Measurements from ENCODE around the gene NLGN1. TPM values are rescaled to one million over a fixed set of nuclear protein-coding genes. Genes with fewer than 3 reads are reported as not detected.

Gene NLGN1
- total and polyA plus RNA-seq, 2 of the 8 experiments (the other 6 are each of a cell fraction or from before 2014, with no cell fraction given) = 7.8 to 14.8 TPM

- H3K23ac ChIP-seq (ENCODE audit: insufficient read length) = no peak overlapping the region
- H2AFZ ChIP-seq (ENCODE audit: low read length) = no peak overlapping the region
- no peaks in the 10 kb centered on the region for H3K36me3 ChIP-seq (ENCODE audit: control insufficient read depth in 2 of 4, insufficient read depth in 4 of 4, low read length in 3 of 4)
- no peak overlapping the region for H2BK15ac ChIP-seq (ENCODE audit: low read length)
- H3K4ac ChIP-seq (replicated peaks; ENCODE audit: insufficient read length, low read depth, low read length) = no peak overlapping the region
- H4K91ac ChIP-seq (replicated peaks; ENCODE audit: insufficient read length, low read length) = peak overlapping the region; percentile 52
- H3K4me1 ChIP-seq (replicated peaks in 1 of 4; ENCODE audit: control insufficient read depth in 3 of 4, insufficient read depth in 4 of 4, low read length in 3 of 4) = no peaks in the 10 kb centered on the region
- H3K14ac ChIP-seq (ENCODE audit: insufficient read length) = no peak overlapping the region
- H3K27ac ChIP-seq (ENCODE audit: low read depth, low read length) = no peak overlapping the region
- 79% methylated on average over 4 of the region's 4 CpGs; no CpG with 5 or more reads in 1 of the 2 experiments for WGBS, 2 experiments (ENCODE audit: extremely low coverage in 1 of 2, insufficient coverage in 1 of 2, insufficient read length in 1 of 2, insufficient replicate concordance in 2 of 2, low coverage in 1 of 2, low lambda C conversion rate in 2 of 2, missing lambda C conversion rate in 1 of 2)
- no peaks in the 10 kb centered on the region for H4K20me1 ChIP-seq (replicated peaks in 1 of 2; ENCODE audit: control insufficient read depth in 1 of 2, insufficient read depth in 2 of 2, low read length in 2 of 2)
- H3K4me2 ChIP-seq (ENCODE audit: insufficient read depth in 1 of 2, low read depth in 2 of 2, low read length in 2 of 2) = no peak overlapping the region
- DNase-seq (ENCODE audit: low read depth in 1 of 2, low spot score in 2 of 2) (no peak), FAIRE-seq (no peak)
- H2BK12ac ChIP-seq (ENCODE audit: low read depth, low read length) = peak overlapping the region; percentile 41; the same call in 1 of the 2 replicates
- no peak overlapping the region for H3K4me3 ChIP-seq (ENCODE audit: extremely low read depth in 1 of 4, insufficient read depth in 2 of 4, low read depth in 3 of 4, low read length in 4 of 4)
- H3K9me3 ChIP-seq (ENCODE audit: insufficient read depth in 2 of 2, low read depth in 1 of 2, low read length in 1 of 2) = no peaks in the 10 kb centered on the region
- no peak overlapping the region for H3K9ac ChIP-seq (replicated peaks in 1 of 4; ENCODE audit: extremely low read depth in 1 of 4, low read depth in 3 of 4, low read length in 3 of 4)
- peaks cover 0 to 1% (median 0%) of the 10 kb centered on the region in 4 experiments; a peak in 2 of 7 replicates for H3K27me3 ChIP-seq (replicated peaks in 1 of 4; ENCODE audit: control insufficient read depth in 3 of 4, extremely low read depth in 1 of 4, insufficient read depth in 3 of 4, low read length in 3 of 4)
- no peak overlapping the region for H4K5ac ChIP-seq (ENCODE audit: insufficient read length, low read depth, low read length)
- H3K23me2 ChIP-seq (ENCODE audit: low read depth, low read length) = no peaks in the 10 kb centered on the region
- no peaks in the 10 kb centered on the region for H3K79me1 ChIP-seq (ENCODE audit: low read depth, low read length)
- POLR2A ChIA-PET (ENCODE audit: partially characterized antibody) = interaction anchor here (1.5 kb wide), 1 partner anchor 11 kb away, joined by 5 read pairs; no protein-coding TSS in a partner anchor
- no peak overlapping the region for H2AK5ac ChIP-seq (ENCODE audit: low read depth, low read length)
- no peaks in the 10 kb centered on the region for H3K79me2 ChIP-seq (ENCODE audit: control insufficient read depth in 1 of 2, insufficient read depth in 2 of 2, low read length in 2 of 2)
- H4K8ac ChIP-seq (ENCODE audit: extremely low read depth, insufficient read depth, low read length) = no peak overlapping the region
- no peak overlapping the region for H2BK120ac ChIP-seq (replicated peaks; ENCODE audit: low read depth, low read length)
- no peak overlapping the region; the same call in 1 of the 2 replicates for H2BK5ac ChIP-seq (ENCODE audit: low read depth, low read length)
- CTCF ChIA-PET (ENCODE audit: partially characterized antibody) = interaction anchor here (0.6 to 1.7 kb wide), 3 partner anchors 21 to 189 kb away, joined by 3 read pairs; no protein-coding TSS in a partner anchor
- H3K18ac ChIP-seq (ENCODE audit: extremely low read depth, low read length) = no peak overlapping the region
- H2BK20ac ChIP-seq (ENCODE audit: low read length) = peak overlapping the region; percentile 84
- no peak overlapping the region for H3K56ac ChIP-seq (replicated peaks; ENCODE audit: insufficient read length, low read depth, low read length)
- TF ChIP-seq POLR2A (IDR thresholded peaks at IDR 0.05; ENCODE audit: control extremely low read depth in 1 of 2, low read depth in 2 of 2, low read length in 2 of 2) (no peak), TEAD4 (IDR thresholded peaks at IDR 0.05; ENCODE audit: low read depth, low read length) (no peak), SUZ12 (IDR thresholded peaks at IDR 0.05; ENCODE audit: low read length) (no peak), CBX8 (IDR thresholded peaks at IDR 0.05; ENCODE audit: borderline replicate concordance, low read depth, low read length) (no peak), KDM1A (IDR thresholded peaks at IDR 0.05; ENCODE audit: borderline replicate concordance, low read length) (no peak), EP300 (IDR thresholded peaks at IDR 0.05; ENCODE audit: borderline replicate concordance in 1 of 2, low read depth in 2 of 2, low read length in 2 of 2) (no peak), CBX5 (IDR thresholded peaks at IDR 0.05; ENCODE audit: low read depth, low read length) (no peak), NANOG (IDR thresholded peaks at IDR 0.05; ENCODE audit: insufficient read depth, low read depth, low read length, poor library complexity, severe bottlenecking) (no peak), SIRT6 (IDR thresholded peaks at IDR 0.05; ENCODE audit: low read length) (no peak), POLR2AphosphoS5 (IDR thresholded peaks at IDR 0.05; ENCODE audit: low read depth, low read length) (no peak), SP4 (IDR thresholded peaks at IDR 0.05; ENCODE audit: low read length) (no peak), SAP30 (IDR thresholded peaks at IDR 0.05; ENCODE audit: insufficient read depth, insufficient replicate concordance, low read length) (no peak), POU5F1 (IDR thresholded peaks at IDR 0.05; ENCODE audit: low read depth, low read length) (no peak)
These were observed 823.4 kb downstream of the NLGN1 start for GRCh38 chr3:174220775-174221554.
